MM.1S (cell line): ENCODE results near the gene LCE3E.

Experiments used
- DNase-seq: peaks from one replicate; pipeline ENCODE4 v3.0.0-alpha.2; 2015
- H2AFZ ChIP-seq: fragments of 300-600 bp; sonication (generic); 2 replicates; pipeline ENCODE4 v1.6.0; 2016; ENCODE audit warnings: antibody characterized with exemption, low read length
- H3F3A ChIP-seq: fragments of 300-600 bp; sonication (generic); 2 replicates; pipeline ENCODE4 v1.6.1; 2016; ENCODE audit warnings: mild to moderate bottlenecking, antibody characterized with exemption, low read length, moderate library complexity, mixed read lengths; ENCODE audit not compliant: insufficient read depth
- H3K27ac ChIP-seq: fragments of 300-600 bp; sonication (generic); 2 replicates; pipeline ENCODE4 v1.5.1; 2016; ENCODE audit warnings: mild to moderate bottlenecking, low read length
- H3K27me3 ChIP-seq: fragments of 300-600 bp; sonication (generic); replicated peaks from 2 replicates; pipeline ENCODE4 v1.6.0; 2016; ENCODE audit warnings: low read length; ENCODE audit not compliant: insufficient read depth
- H3K36me3 ChIP-seq: fragments of 300-600 bp; sonication (generic); replicated peaks from 2 replicates; pipeline ENCODE4 v1.6.1; 2016; ENCODE audit warnings: mild to moderate bottlenecking, low read length, mixed read lengths; ENCODE audit not compliant: insufficient read depth
- H3K4me1 ChIP-seq: fragments of 300-600 bp; sonication (generic); 2 replicates; pipeline ENCODE4 v1.6.1; 2016; ENCODE audit warnings: low read length, mixed read lengths
- H3K4me2 ChIP-seq: fragments of 300-600 bp; sonication (generic); 2 replicates; pipeline ENCODE4 v1.6.0; 2016; ENCODE audit warnings: low read depth, low read length
- H3K4me3 ChIP-seq: fragments of 300-600 bp; sonication (generic); 2 replicates; pipeline ENCODE4 v1.5.1; 2016; ENCODE audit warnings: low read length, mixed read lengths
- H3K79me2 ChIP-seq: fragments of 300-600 bp; sonication (generic); 2 replicates; pipeline ENCODE4 v1.6.1; 2016; ENCODE audit warnings: mixed run types, low read length, mixed read lengths
- H3K9ac ChIP-seq: fragments of 300-600 bp; sonication (generic); 2 replicates; pipeline ENCODE4 v1.6.1; 2016; ENCODE audit warnings: low read length, mixed read lengths
- H3K9me2 ChIP-seq: fragments of 300-600 bp; sonication (generic); replicated peaks from 2 replicates; pipeline ENCODE4 v1.6.1; 2016; ENCODE audit warnings: mild to moderate bottlenecking, low read length, mixed read lengths; ENCODE audit not compliant: insufficient read depth
- H3K9me3 ChIP-seq: fragments of 300-600 bp; sonication (generic); replicated peaks from 2 replicates; pipeline ENCODE4 v1.6.1; 2016; ENCODE audit warnings: mild to moderate bottlenecking, low read length, mixed read lengths; ENCODE audit not compliant: insufficient read depth
- H4K20me1 ChIP-seq: fragments of 300-600 bp; sonication (generic); 2 replicates; pipeline ENCODE4 v1.6.1; 2016; ENCODE audit warnings: mild to moderate bottlenecking, low read length, moderate library complexity, mixed read lengths; ENCODE audit not compliant: insufficient read depth
- EZH2 ChIP-seq: fragments of 300-600 bp; sonication (generic); optimal IDR thresholded peaks from 2 replicates; pipeline ENCODE3; 2017; ENCODE audit warnings: low read depth, mild to moderate bottlenecking, antibody characterized with exemption, low read length, mixed read lengths
- EZH2phosphoT487 ChIP-seq: fragments of 300-600 bp; sonication (generic); IDR thresholded peaks from 2 replicates; pipeline ENCODE4 v1.6.1; 2018; ENCODE audit warnings: antibody characterized with exemption, low read length
- TF ChIP-seq, protein P1 (sequence below): fragments of 300-600 bp; sonication (generic); IDR thresholded peaks from 2 replicates; pipeline ENCODE4 v1.5.1; 2016; ENCODE audit warnings: antibody characterized with exemption, low read length, mixed read lengths

LCE3E gene

GRCh38 chr1:152546704-152547103, 19.9 kb downstream of the LCE3E start:
- Histone ChIP-seq H3K4me1 (no peaks in the 10 kb centered on the region), H3K27ac (no peak overlapping the region), H3K9ac (no peak overlapping the region), H3K36me3 (no peaks in the 10 kb centered on the region), H3K9me2 (no peaks in the 10 kb centered on the region), H3K9me3 (no peaks in the 10 kb centered on the region), H3K79me2 (no peaks in the 10 kb centered on the region), H3K27me3 (no peaks in the 10 kb centered on the region), H3K4me3 (no peak overlapping the region), H2AFZ (no peak overlapping the region), H3F3A (no peaks in the 10 kb centered on the region), H3K4me2 (no peak overlapping the region), H4K20me1 (no peaks in the 10 kb centered on the region)
- DNase-seq: no peak
- TF ChIP-seq EZH2phosphoT487 (no peak), EZH2 (no peak)
- TF ChIP-seq, protein P1, sequence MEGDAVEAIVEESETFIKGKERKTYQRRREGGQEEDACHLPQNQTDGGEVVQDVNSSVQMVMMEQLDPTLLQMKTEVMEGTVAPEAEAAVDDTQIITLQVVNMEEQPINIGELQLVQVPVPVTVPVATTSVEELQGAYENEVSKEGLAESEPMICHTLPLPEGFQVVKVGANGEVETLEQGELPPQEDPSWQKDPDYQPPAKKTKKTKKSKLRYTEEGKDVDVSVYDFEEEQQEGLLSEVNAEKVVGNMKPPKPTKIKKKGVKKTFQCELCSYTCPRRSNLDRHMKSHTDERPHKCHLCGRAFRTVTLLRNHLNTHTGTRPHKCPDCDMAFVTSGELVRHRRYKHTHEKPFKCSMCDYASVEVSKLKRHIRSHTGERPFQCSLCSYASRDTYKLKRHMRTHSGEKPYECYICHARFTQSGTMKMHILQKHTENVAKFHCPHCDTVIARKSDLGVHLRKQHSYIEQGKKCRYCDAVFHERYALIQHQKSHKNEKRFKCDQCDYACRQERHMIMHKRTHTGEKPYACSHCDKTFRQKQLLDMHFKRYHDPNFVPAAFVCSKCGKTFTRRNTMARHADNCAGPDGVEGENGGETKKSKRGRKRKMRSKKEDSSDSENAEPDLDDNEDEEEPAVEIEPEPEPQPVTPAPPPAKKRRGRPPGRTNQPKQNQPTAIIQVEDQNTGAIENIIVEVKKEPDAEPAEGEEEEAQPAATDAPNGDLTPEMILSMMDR: no peak

- no peak overlapping the region for H3K9ac ChIP-seq
- no peak overlapping the region for H2AFZ ChIP-seq
Measured at GRCh38 chr1:152543820-152544219, 22.8 kb downstream of the LCE3E start.

DNA sequence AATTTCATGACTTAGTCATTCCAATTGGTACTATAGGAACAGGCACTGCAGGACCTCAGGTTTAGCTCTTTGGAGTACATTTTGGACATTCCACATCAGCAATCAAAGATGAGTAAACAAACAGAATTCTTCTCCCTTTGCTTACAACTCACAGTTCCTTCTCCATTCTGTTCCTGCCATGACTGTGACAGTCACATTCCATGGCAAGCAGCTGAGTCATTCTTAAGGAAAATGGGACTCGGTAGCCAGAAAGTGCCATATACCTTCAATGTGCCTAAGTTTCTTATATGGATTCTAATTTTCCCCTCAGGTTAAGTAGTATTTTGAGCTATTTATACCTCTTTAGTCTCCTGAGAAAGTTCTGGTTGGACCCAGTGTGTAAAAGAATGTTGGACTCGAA, 26.7 kb downstream of the LCE3E start:
- H3K9me2 ChIP-seq: no peaks in the 10 kb centered on the region
- H3K4me1 ChIP-seq: no peaks in the 10 kb centered on the region
- no peak overlapping the region for H3K27ac ChIP-seq
- H3K4me3 ChIP-seq: no peak overlapping the region
- H4K20me1 ChIP-seq: no peaks in the 10 kb centered on the region
- no peak overlapping the region for H3K4me2 ChIP-seq
- no peaks in the 10 kb centered on the region for H3K27me3 ChIP-seq
- H2AFZ ChIP-seq: no peak overlapping the region
- H3K36me3 ChIP-seq: no peaks in the 10 kb centered on the region
- H3K9me3 ChIP-seq: no peaks in the 10 kb centered on the region
- no peaks in the 10 kb centered on the region for H3F3A ChIP-seq
- no peak overlapping the region for H3K9ac ChIP-seq
- no peaks in the 10 kb centered on the region for H3K79me2 ChIP-seq
- no peak for TF ChIP-seq EZH2phosphoT487
- TF ChIP-seq EZH2: no peak
- TF ChIP-seq, protein P1: no peak
- DNase-seq: no peak

More at GRCh38 chr1:152543820-152544219, 22.8 kb downstream of the LCE3E start:
- Histone ChIP-seq H4K20me1 (no peaks in the 10 kb centered on the region), H3K36me3 (no peaks in the 10 kb centered on the region), H3K79me2 (no peaks in the 10 kb centered on the region), H3K4me2 (no peak overlapping the region), H3K4me3 (no peak overlapping the region), H3K27me3 (no peaks in the 10 kb centered on the region), H3K9me3 (no peaks in the 10 kb centered on the region), H3K4me1 (no peaks in the 10 kb centered on the region), H3F3A (no peaks in the 10 kb centered on the region), H3K27ac (no peak overlapping the region), H3K9me2 (no peaks in the 10 kb centered on the region)
- TF ChIP-seq, protein P1: peak; percentile 12
- TF ChIP-seq EZH2: no peak
- no peak for DNase-seq

GRCh38 chr1:152537496-152537895, 29.1 kb downstream of the LCE3E start:
- no peak overlapping the region for H3K27ac ChIP-seq
- H3F3A ChIP-seq: no peaks in the 10 kb centered on the region
- H3K27me3 ChIP-seq: no peaks in the 10 kb centered on the region
- no peaks in the 10 kb centered on the region for H4K20me1 ChIP-seq
- no peaks in the 10 kb centered on the region for H3K9me3 ChIP-seq
- DNase-seq: no peak
- no peaks in the 10 kb centered on the region for H3K79me2 ChIP-seq
- H2AFZ ChIP-seq: no peak overlapping the region
- no peak overlapping the region for H3K4me2 ChIP-seq
- no peak overlapping the region for H3K9ac ChIP-seq
- no peaks in the 10 kb centered on the region for H3K9me2 ChIP-seq
- H3K4me3 ChIP-seq: no peak overlapping the region
- TF ChIP-seq EZH2: no peak
- TF ChIP-seq EZH2phosphoT487: no peak
- TF ChIP-seq, protein P1: no peak
- no peaks in the 10 kb centered on the region for H3K36me3 ChIP-seq
- H3K4me1 ChIP-seq: no peaks in the 10 kb centered on the region
